HG02571 (cell line): ENCODE measurements around the gene PPDPF.
A peak's percentile ranks its signal among the peaks of the same experiment; 100 is the strongest.

Experiments used
- ATAC-seq: cut with Tn5 transposase; IDR thresholded peaks from one replicate; pipeline ENCODE4 v1.9.1; 2021; ENCODE audit warnings: mild to moderate bottlenecking, moderate library complexity; ENCODE audit not compliant: unreplicated experiment

PPDPF gene

GRCh38 chr20:63519668-63520503 lies 679 bp upstream of the PPDPF start:
- ATAC-seq: peak; percentile 34

GRCh38 chr20:63520934-63521601 lies 503 bp downstream of the PPDPF start:
- ATAC-seq: peak; percentile 29

- no peak for ATAC-seq
Measured at GRCh38 chr20:63521602-63522001, 1.0 kb downstream of the PPDPF start.

- no peak for ATAC-seq
Measured at GRCh38 chr20:63522091-63522868, 1.7 kb downstream of the PPDPF start.

GRCh38 chr20:63522981-63523611 lies 2.5 kb downstream of the PPDPF start:
- ATAC-seq: no peak

- ATAC-seq: no peak
Measured at GRCh38 chr20:63525185-63525584, 4.6 kb downstream of the PPDPF start.

- no peak for ATAC-seq
Measured at GRCh38 chr20:63525971-63526370, 5.4 kb downstream of the PPDPF start.

GRCh38 chr20:63527184-63527583 lies 6.6 kb downstream of the PPDPF start:
- ATAC-seq: no peak

- ATAC-seq: no peak
Measured at GRCh38 chr20:63529180-63529860, 8.8 kb downstream of the PPDPF start.

GRCh38 chr20:63529861-63530787 lies 9.6 kb downstream of the PPDPF start:
- no peak for ATAC-seq

GRCh38 chr20:63530788-63531160 lies 10.2 kb downstream of the PPDPF start:
- ATAC-seq: no peak

- ATAC-seq: no peak
Measured at GRCh38 chr20:63531686-63532448, 11.3 kb downstream of the PPDPF start.

- ATAC-seq: no peak
Measured at GRCh38 chr20:63532449-63532971, 11.9 kb downstream of the PPDPF start.

GRCh38 chr20:63533388-63533787 lies 12.8 kb downstream of the PPDPF start:
- ATAC-seq: no peak

GRCh38 chr20:63533871-63534393 lies 13.4 kb downstream of the PPDPF start:
- ATAC-seq: no peak

GRCh38 chr20:63534427-63534830 lies 13.9 kb downstream of the PPDPF start:
- ATAC-seq: no peak

- ATAC-seq: no peak
Measured at GRCh38 chr20:63534831-63535651, 14.5 kb downstream of the PPDPF start.
